H1 (cell line): Measurements from ENCODE around the gene RPS6KC1.

Source experiments
- BRCA1 ChIP-seq: IDR thresholded peaks from 2 replicates; pipeline ENCODE4 v1.6.1; 2012; ENCODE audit warnings: low read depth, low read length, improper control_type of control experiment
- CTCF ChIP-seq, 3 experiments: IDR thresholded peaks; 1 replicate in 2 of 3; 2 replicates in 1 of 3; pipeline versions ENCODE4 v1.5.1 to v1.6.1; 2011; ENCODE audit warnings: low read length in 3 of 3, mild to moderate bottlenecking in 3 of 3, inconsistent platforms in 2 of 3, low read depth in 1 of 3, moderate library complexity in 1 of 3; ENCODE audit not compliant: insufficient read depth in 1 of 3; ENCODE audit errors: control extremely low read depth in 1 of 3
- EGR1 ChIP-seq: IDR thresholded peaks from 2 replicates; pipeline ENCODE4 v1.6.1; 2011; ENCODE audit warnings: low read depth, low read length, borderline replicate concordance
- EP300 ChIP-seq, 2 experiments: IDR thresholded peaks; 1 replicate in 1 of 2; 2 replicates in 1 of 2; pipeline ENCODE4 v1.6.1; 2011 to 2012; ENCODE audit warnings: low read depth in 2 of 2, low read length in 2 of 2, mild to moderate bottlenecking in 2 of 2, borderline replicate concordance in 1 of 2, inconsistent platforms in 1 of 2, moderate library complexity in 1 of 2
- EZH2 ChIP-seq: fragments of 200-600 bp; sonication (generic); IDR thresholded peaks from 2 replicates; pipeline ENCODE4 v1.7.1; 2012; ENCODE audit warnings: low read depth, mild to moderate bottlenecking, moderate library complexity, low read length, inconsistent platforms; ENCODE audit not compliant: severe bottlenecking
- GTF2F1 ChIP-seq: IDR thresholded peaks from 2 replicates; pipeline ENCODE4 v1.6.1; 2012; ENCODE audit warnings: low read depth, low read length, improper control_type of control experiment, borderline replicate concordance
- JUN ChIP-seq: IDR thresholded peaks from 2 replicates; pipeline ENCODE4 v1.6.1; 2011; ENCODE audit warnings: low read depth, mild to moderate bottlenecking, improper control_type of control experiment, low read length
- JUND ChIP-seq: IDR thresholded peaks from 2 replicates; pipeline ENCODE4 v1.6.1; 2011; ENCODE audit warnings: mild to moderate bottlenecking, improper control_type of control experiment, low read length
- TEAD4 ChIP-seq: IDR thresholded peaks from 2 replicates; pipeline ENCODE4 v1.6.1; 2012; ENCODE audit warnings: low read depth, low read length, inconsistent platforms, mixed read lengths

GRCh38 chr1:213019450-213019849 lies 31.6 kb upstream of the RPS6KC1 start:
- TF ChIP-seq JUN (no peak), CTCF (IDR thresholded peaks at IDR 0.05; ENCODE audit: control extremely low read depth in 1 of 3, insufficient read depth in 1 of 3, low read depth in 1 of 3, low read length in 3 of 3) (no peak), EP300 (IDR thresholded peaks at IDR 0.05; ENCODE audit: borderline replicate concordance in 1 of 2, low read depth in 2 of 2, low read length in 2 of 2) (no peak), BRCA1 (no peak), EZH2 (no peak), EGR1 (no peak), JUND (no peak), GTF2F1 (no peak), TEAD4 (no peak)
